ENCODE results near the gene ZNF605.

DNA sequence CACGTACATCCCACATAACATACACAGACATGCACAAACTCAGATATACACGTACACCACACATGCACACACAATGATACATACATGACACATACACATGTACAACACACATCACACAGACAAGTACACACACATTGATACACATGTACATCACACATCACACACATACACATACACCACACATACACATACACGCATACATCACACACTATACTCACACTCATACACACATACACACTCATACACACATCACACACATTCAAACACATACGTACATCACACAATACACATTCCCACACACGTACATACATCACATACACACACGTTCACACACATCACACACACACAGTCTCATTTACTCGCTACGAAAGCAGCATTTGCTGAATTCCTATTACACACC lies 4.5 kb downstream of the ZNF605 start:
- TF ChIP-seq, protein P1, sequence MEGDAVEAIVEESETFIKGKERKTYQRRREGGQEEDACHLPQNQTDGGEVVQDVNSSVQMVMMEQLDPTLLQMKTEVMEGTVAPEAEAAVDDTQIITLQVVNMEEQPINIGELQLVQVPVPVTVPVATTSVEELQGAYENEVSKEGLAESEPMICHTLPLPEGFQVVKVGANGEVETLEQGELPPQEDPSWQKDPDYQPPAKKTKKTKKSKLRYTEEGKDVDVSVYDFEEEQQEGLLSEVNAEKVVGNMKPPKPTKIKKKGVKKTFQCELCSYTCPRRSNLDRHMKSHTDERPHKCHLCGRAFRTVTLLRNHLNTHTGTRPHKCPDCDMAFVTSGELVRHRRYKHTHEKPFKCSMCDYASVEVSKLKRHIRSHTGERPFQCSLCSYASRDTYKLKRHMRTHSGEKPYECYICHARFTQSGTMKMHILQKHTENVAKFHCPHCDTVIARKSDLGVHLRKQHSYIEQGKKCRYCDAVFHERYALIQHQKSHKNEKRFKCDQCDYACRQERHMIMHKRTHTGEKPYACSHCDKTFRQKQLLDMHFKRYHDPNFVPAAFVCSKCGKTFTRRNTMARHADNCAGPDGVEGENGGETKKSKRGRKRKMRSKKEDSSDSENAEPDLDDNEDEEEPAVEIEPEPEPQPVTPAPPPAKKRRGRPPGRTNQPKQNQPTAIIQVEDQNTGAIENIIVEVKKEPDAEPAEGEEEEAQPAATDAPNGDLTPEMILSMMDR (IDR thresholded peaks at IDR 0.05), result no peak
- no peak for TF ChIP-seq EZH2 (IDR thresholded peaks at IDR 0.05; ENCODE audit: borderline replicate concordance, insufficient read depth, low read depth, low read length, poor library complexity, severe bottlenecking)

Data from B cell (primary cell).